ENCODE measurements around the gene GABARAPL2.

Gene GABARAPL2

DNA sequence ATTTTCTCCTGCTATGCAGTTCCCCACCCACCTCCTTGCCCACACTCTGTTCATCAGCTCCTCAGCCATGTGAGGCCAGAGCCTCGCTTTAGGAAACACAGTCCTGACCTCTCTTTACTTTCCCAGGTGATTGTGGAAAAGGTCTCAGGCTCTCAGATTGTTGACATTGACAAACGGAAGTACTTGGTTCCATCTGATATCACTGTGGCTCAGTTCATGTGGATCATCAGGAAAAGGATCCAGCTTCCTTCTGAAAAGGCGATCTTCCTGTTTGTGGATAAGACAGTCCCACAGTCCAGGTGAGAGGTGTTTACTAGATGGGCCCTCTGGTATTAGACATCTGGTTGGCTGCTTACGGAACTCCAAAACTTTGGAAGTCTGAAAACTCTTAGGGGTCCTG lies 1.7 kb downstream of the GABARAPL2 start:
- Histone ChIP-seq H3K4me1 (ENCODE audit: control insufficient read depth, insufficient read depth, low read length) (no peaks in the 10 kb centered on the region), H3K36me3 (ENCODE audit: control insufficient read depth in 2 of 2, insufficient read depth in 1 of 2, low read length in 2 of 2) (peaks cover 15 to 56% of the 10 kb centered on the region in 2 experiments), H3K27ac (ENCODE audit: extremely low read depth, low read depth, low read length) (no peak overlapping the region), H3K4me3 (ENCODE audit: low read depth, low read length) (no peak overlapping the region), H3K9me3 (ENCODE audit: control insufficient read depth, insufficient read depth, low read depth, low read length) (no peaks in the 10 kb centered on the region)
- TF ChIP-seq ZNF133 (tag by site-specific recombination; IDR thresholded peaks at IDR 0.05): no peak
- TF ChIP-seq, protein P1, sequence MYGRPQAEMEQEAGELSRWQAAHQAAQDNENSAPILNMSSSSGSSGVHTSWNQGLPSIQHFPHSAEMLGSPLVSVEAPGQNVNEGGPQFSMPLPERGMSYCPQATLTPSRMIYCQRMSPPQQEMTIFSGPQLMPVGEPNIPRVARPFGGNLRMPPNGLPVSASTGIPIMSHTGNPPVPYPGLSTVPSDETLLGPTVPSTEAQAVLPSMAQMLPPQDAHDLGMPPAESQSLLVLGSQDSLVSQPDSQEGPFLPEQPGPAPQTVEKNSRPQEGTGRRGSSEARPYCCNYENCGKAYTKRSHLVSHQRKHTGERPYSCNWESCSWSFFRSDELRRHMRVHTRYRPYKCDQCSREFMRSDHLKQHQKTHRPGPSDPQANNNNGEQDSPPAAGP (tag by site-specific recombination; IDR thresholded peaks at IDR 0.05): no peak
- TF ChIP-seq HOXD13 (CRISPR knock-in tag; IDR thresholded peaks at IDR 0.05; ENCODE audit: borderline replicate concordance): no peak
- TF ChIP-seq, protein P2, sequence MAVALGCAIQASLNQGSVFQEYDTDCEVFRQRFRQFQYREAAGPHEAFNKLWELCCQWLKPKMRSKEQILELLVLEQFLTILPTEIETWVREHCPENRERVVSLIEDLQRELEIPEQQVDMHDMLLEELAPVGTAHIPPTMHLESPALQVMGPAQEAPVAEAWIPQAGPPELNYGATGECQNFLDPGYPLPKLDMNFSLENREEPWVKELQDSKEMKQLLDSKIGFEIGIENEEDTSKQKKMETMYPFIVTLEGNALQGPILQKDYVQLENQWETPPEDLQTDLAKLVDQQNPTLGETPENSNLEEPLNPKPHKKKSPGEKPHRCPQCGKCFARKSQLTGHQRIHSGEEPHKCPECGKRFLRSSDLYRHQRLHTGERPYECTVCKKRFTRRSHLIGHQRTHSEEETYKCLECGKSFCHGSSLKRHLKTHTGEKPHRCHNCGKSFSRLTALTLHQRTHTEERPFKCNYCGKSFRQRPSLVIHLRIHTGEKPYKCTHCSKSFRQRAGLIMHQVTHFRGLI (tag by site-specific recombination; IDR thresholded peaks at IDR 0.05): no peak
- no peak for TF ChIP-seq ZNF776 (tag by site-specific recombination; IDR thresholded peaks at IDR 0.05; ENCODE audit: borderline replicate concordance)
- no peak for TF ChIP-seq ZNF302 (tag by site-specific recombination; IDR thresholded peaks at IDR 0.05; ENCODE audit: low read depth)
- TF ChIP-seq EGR2 (tag by site-specific recombination; IDR thresholded peaks at IDR 0.05; ENCODE audit: low read depth): no peak
- TF ChIP-seq, protein P3, sequence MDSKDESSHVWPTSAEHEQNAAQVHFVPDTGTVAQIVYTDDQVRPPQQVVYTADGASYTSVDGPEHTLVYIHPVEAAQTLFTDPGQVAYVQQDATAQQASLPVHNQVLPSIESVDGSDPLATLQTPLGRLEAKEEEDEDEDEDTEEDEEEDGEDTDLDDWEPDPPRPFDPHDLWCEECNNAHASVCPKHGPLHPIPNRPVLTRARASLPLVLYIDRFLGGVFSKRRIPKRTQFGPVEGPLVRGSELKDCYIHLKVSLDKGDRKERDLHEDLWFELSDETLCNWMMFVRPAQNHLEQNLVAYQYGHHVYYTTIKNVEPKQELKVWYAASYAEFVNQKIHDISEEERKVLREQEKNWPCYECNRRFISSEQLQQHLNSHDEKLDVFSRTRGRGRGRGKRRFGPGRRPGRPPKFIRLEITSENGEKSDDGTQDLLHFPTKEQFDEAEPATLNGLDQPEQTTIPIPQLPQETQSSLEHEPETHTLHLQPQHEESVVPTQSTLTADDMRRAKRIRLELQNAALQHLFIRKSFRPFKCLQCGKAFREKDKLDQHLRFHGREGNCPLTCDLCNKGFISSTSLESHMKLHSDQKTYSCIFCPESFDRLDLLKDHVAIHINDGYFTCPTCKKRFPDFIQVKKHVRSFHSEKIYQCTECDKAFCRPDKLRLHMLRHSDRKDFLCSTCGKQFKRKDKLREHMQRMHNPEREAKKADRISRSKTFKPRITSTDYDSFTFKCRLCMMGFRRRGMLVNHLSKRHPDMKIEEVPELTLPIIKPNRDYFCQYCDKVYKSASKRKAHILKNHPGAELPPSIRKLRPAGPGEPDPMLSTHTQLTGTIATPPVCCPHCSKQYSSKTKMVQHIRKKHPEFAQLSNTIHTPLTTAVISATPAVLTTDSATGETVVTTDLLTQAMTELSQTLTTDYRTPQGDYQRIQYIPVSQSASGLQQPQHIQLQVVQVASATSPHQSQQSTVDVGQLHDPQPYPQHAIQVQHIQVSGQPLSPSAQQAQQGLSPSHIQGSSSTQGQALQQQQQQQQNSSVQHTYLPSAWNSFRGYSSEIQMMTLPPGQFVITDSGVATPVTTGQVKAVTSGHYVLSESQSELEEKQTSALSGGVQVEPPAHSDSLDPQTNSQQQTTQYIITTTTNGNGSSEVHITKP (tag by site-specific recombination; IDR thresholded peaks at IDR 0.05): no peak
- TF ChIP-seq KLF10 (tag by site-specific recombination; IDR thresholded peaks at IDR 0.05): no peak
- TF ChIP-seq MZF1 (tag by site-specific recombination; IDR thresholded peaks at IDR 0.05; ENCODE audit: borderline replicate concordance): no peak
- no peak for TF ChIP-seq ZNF777 (tag by site-specific recombination; IDR thresholded peaks at IDR 0.05; ENCODE audit: borderline replicate concordance)
- TF ChIP-seq, protein P4, sequence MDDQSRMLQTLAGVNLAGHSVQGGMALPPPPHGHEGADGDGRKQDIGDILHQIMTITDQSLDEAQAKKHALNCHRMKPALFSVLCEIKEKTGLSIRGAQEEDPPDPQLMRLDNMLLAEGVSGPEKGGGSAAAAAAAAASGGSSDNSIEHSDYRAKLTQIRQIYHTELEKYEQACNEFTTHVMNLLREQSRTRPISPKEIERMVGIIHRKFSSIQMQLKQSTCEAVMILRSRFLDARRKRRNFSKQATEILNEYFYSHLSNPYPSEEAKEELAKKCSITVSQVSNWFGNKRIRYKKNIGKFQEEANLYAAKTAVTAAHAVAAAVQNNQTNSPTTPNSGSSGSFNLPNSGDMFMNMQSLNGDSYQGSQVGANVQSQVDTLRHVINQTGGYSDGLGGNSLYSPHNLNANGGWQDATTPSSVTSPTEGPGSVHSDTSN (CRISPR knock-in tag; IDR thresholded peaks at IDR 0.05): no peak
- TF ChIP-seq ZNF138 (tag by site-specific recombination; IDR thresholded peaks at IDR 0.05; ENCODE audit: borderline replicate concordance): no peak
- TF ChIP-seq ZNF248 (tag by site-specific recombination; IDR thresholded peaks at IDR 0.05): no peak
- TF ChIP-seq ZNF792 (tag by site-specific recombination; IDR thresholded peaks at IDR 0.05): no peak
- TF ChIP-seq ZFP3 (tag by site-specific recombination; IDR thresholded peaks at IDR 0.05; ENCODE audit: low read depth): no peak
- no peak for TF ChIP-seq ZNF837 (tag by site-specific recombination; IDR thresholded peaks at IDR 0.05)
- no peak for TF ChIP-seq ZNF548 (tag by site-specific recombination; IDR thresholded peaks at IDR 0.05)
- TF ChIP-seq, protein P5, sequence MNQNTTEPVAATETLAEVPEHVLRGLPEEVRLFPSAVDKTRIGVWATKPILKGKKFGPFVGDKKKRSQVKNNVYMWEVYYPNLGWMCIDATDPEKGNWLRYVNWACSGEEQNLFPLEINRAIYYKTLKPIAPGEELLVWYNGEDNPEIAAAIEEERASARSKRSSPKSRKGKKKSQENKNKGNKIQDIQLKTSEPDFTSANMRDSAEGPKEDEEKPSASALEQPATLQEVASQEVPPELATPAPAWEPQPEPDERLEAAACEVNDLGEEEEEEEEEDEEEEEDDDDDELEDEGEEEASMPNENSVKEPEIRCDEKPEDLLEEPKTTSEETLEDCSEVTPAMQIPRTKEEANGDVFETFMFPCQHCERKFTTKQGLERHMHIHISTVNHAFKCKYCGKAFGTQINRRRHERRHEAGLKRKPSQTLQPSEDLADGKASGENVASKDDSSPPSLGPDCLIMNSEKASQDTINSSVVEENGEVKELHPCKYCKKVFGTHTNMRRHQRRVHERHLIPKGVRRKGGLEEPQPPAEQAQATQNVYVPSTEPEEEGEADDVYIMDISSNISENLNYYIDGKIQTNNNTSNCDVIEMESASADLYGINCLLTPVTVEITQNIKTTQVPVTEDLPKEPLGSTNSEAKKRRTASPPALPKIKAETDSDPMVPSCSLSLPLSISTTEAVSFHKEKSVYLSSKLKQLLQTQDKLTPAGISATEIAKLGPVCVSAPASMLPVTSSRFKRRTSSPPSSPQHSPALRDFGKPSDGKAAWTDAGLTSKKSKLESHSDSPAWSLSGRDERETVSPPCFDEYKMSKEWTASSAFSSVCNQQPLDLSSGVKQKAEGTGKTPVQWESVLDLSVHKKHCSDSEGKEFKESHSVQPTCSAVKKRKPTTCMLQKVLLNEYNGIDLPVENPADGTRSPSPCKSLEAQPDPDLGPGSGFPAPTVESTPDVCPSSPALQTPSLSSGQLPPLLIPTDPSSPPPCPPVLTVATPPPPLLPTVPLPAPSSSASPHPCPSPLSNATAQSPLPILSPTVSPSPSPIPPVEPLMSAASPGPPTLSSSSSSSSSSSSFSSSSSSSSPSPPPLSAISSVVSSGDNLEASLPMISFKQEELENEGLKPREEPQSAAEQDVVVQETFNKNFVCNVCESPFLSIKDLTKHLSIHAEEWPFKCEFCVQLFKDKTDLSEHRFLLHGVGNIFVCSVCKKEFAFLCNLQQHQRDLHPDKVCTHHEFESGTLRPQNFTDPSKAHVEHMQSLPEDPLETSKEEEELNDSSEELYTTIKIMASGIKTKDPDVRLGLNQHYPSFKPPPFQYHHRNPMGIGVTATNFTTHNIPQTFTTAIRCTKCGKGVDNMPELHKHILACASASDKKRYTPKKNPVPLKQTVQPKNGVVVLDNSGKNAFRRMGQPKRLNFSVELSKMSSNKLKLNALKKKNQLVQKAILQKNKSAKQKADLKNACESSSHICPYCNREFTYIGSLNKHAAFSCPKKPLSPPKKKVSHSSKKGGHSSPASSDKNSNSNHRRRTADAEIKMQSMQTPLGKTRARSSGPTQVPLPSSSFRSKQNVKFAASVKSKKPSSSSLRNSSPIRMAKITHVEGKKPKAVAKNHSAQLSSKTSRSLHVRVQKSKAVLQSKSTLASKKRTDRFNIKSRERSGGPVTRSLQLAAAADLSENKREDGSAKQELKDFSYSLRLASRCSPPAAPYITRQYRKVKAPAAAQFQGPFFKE (tag by site-specific recombination; IDR thresholded peaks at IDR 0.05; ENCODE audit: borderline replicate concordance): no peak
- POLR2A ChIA-PET: interaction anchor here (0.6 to 0.8 kb wide), 2 partner anchors 11 to 50 kb away, joined by 3 read pairs; partner anchors contain the start of gene TMEM231
- CTCF ChIA-PET: interaction anchor here (1.4 kb wide), 1 partner anchor 103 kb away, joined by 3 read pairs; no protein-coding TSS in a partner anchor

Data from HEK293 (cell line).